ENCODE results near the gene UBXN7. TPM values are rescaled to one million over a fixed set of nuclear protein-coding genes. Genes with fewer than 3 reads are reported as not detected.

The UBXN7 gene
- total and polyA plus RNA-seq, 2 donors (not counting 3 experiments of a cell fraction or from before 2014, with no cell fraction given), result 9.9 to 57.0 TPM

GRCh38 chr3:196332168-196332567 lies 100.1 kb downstream of the UBXN7 start:
- dilution Hi-C loops (cut with MboI; ENCODE audit: extremely low pct_ligation_motif_present, low sequenced_read_pairs), result no loop called here
- Histone ChIP-seq H3K4me3 (replicated peaks in 1 of 3; ENCODE audit: insufficient read depth in 1 of 3, low read depth in 1 of 3, low read length in 3 of 3) (no peak overlapping the region), H2AFZ (ENCODE audit: low read depth, low read length) (no peak overlapping the region), H3K79me2 (ENCODE audit: control insufficient read depth, insufficient read depth, low read length) (no peaks in the 10 kb centered on the region), H3K4me2 (ENCODE audit: insufficient read depth, low read length) (no peak overlapping the region), H3K9me1 (replicated peaks; ENCODE audit: control insufficient read depth, extremely low read depth, insufficient read depth, low read length) (no peaks in the 10 kb centered on the region), H3K4me1 (ENCODE audit: control insufficient read depth, extremely low read depth, insufficient read depth, low read length) (no peaks in the 10 kb centered on the region), H3K9me3 (replicated peaks; ENCODE audit: control insufficient read depth, insufficient read depth, low read length) (no peaks in the 10 kb centered on the region), H3K27me3 (ENCODE audit: control insufficient read depth in 2 of 2, insufficient read depth in 2 of 2, low read length in 2 of 2) (no peaks in the 10 kb centered on the region), H3K27ac (ENCODE audit: insufficient read depth, low read depth, low read length) (no peak overlapping the region), H3K9ac (replicated peaks; ENCODE audit: extremely low read depth, insufficient read depth, low read length) (no peak overlapping the region), H3K36me3 (ENCODE audit: control insufficient read depth in 2 of 2, extremely low read depth in 1 of 2, insufficient read depth in 2 of 2, low read length in 2 of 2) (no peaks in the 10 kb centered on the region), H4K20me1 (replicated peaks; ENCODE audit: control insufficient read depth, extremely low read depth, insufficient read depth, low read length) (no peaks in the 10 kb centered on the region)
- intact Hi-C loops (cut with micrococcal nuclease), result no loop called here
- TF ChIP-seq JUN (IDR thresholded peaks at IDR 0.05; ENCODE audit: borderline replicate concordance, insufficient read depth, insufficient read length, low read depth), result no peak
- POLR2A ChIA-PET, result no interaction called here
- no peak for FAIRE-seq
- DNase-seq (ENCODE audit: low read depth, low spot score), result no peak
- no TSS peak for BruUV-seq (replicated peaks)
- CTCF ChIA-PET, result no interaction called here

GRCh38 chr3:196327405-196327804 lies 104.8 kb downstream of the UBXN7 start:
- DNase-seq (ENCODE audit: low read depth, low spot score), result no peak
- Histone ChIP-seq H3K79me2 (ENCODE audit: control insufficient read depth, insufficient read depth, low read length) (no peaks in the 10 kb centered on the region), H3K4me1 (ENCODE audit: control insufficient read depth, extremely low read depth, insufficient read depth, low read length) (no peaks in the 10 kb centered on the region), H3K9me3 (replicated peaks; ENCODE audit: control insufficient read depth, insufficient read depth, low read length) (no peaks in the 10 kb centered on the region), H3K27ac (ENCODE audit: insufficient read depth, low read depth, low read length) (no peak overlapping the region), H3K36me3 (ENCODE audit: control insufficient read depth in 2 of 2, extremely low read depth in 1 of 2, insufficient read depth in 2 of 2, low read length in 2 of 2) (no peaks in the 10 kb centered on the region), H4K20me1 (replicated peaks; ENCODE audit: control insufficient read depth, extremely low read depth, insufficient read depth, low read length) (no peaks in the 10 kb centered on the region), H2AFZ (ENCODE audit: low read depth, low read length) (no peak overlapping the region), H3K4me2 (ENCODE audit: insufficient read depth, low read length) (no peak overlapping the region), H3K27me3 (ENCODE audit: control insufficient read depth in 2 of 2, insufficient read depth in 2 of 2, low read length in 2 of 2) (no peaks in the 10 kb centered on the region), H3K4me3 (replicated peaks in 1 of 3; ENCODE audit: insufficient read depth in 1 of 3, low read depth in 1 of 3, low read length in 3 of 3) (no peak overlapping the region), H3K9me1 (replicated peaks; ENCODE audit: control insufficient read depth, extremely low read depth, insufficient read depth, low read length) (no peaks in the 10 kb centered on the region), H3K9ac (replicated peaks; ENCODE audit: extremely low read depth, insufficient read depth, low read length) (no peak overlapping the region)
- dilution Hi-C loops (cut with MboI; ENCODE audit: extremely low pct_ligation_motif_present, low sequenced_read_pairs), result no loop called here
- BruUV-seq (replicated peaks), result no TSS peak
- intact Hi-C loops (cut with micrococcal nuclease), result no loop called here
- TF ChIP-seq CTCF (IDR thresholded peaks at IDR 0.05; ENCODE audit: extremely low read depth in 1 of 2, insufficient read depth in 1 of 2, low read depth in 1 of 2, low read length in 2 of 2), result no peak
- TF ChIP-seq GATA2 (IDR thresholded peaks at IDR 0.05; ENCODE audit: insufficient read depth, insufficient read length, low read depth, low read length), result no peak
- no peak for TF ChIP-seq MYC (IDR thresholded peaks at IDR 0.05; ENCODE audit: low read depth, low read length)
- no peak for TF ChIP-seq FOS (IDR thresholded peaks at IDR 0.05; ENCODE audit: borderline replicate concordance, insufficient read depth, low read length)
- no peak for TF ChIP-seq POLR2AphosphoS5 (IDR thresholded peaks at IDR 0.05; ENCODE audit: insufficient read depth, low read depth, low read length)
- TF ChIP-seq JUN (IDR thresholded peaks at IDR 0.05; ENCODE audit: borderline replicate concordance, insufficient read depth, insufficient read length, low read depth), result no peak
- TF ChIP-seq, protein P1, sequence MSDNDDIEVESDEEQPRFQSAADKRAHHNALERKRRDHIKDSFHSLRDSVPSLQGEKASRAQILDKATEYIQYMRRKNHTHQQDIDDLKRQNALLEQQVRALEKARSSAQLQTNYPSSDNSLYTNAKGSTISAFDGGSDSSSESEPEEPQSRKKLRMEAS (IDR thresholded peaks at IDR 0.05; ENCODE audit: insufficient read depth, insufficient read length), result no peak
- no peak for TF ChIP-seq EZH2 (IDR thresholded peaks at IDR 0.05; ENCODE audit: borderline replicate concordance, low read depth, low read length, severe bottlenecking)
- no peak for TF ChIP-seq POLR2A (IDR thresholded peaks at IDR 0.05; ENCODE audit: low read depth, low read length)
- ChIA-PET CTCF (no interaction called here), POLR2A (no interaction called here)
- FAIRE-seq, result no peak

Measured in endothelial cell of umbilical vein (primary cell).